H1 (cell line): Measurements from ENCODE around the gene SF3B1.

Source experiments
- CEBPB ChIP-seq: IDR thresholded peaks from 2 replicates; pipeline ENCODE4 v1.6.1; 2012; ENCODE audit warnings: low read depth, low read length
- EP300 ChIP-seq, 2 experiments: IDR thresholded peaks; 1 replicate in 1 of 2; 2 replicates in 1 of 2; pipeline ENCODE4 v1.6.1; 2011 to 2012; ENCODE audit warnings: low read depth in 2 of 2, low read length in 2 of 2, mild to moderate bottlenecking in 2 of 2, borderline replicate concordance in 1 of 2, inconsistent platforms in 1 of 2, moderate library complexity in 1 of 2
- GABPA ChIP-seq: IDR thresholded peaks from 2 replicates; pipeline ENCODE4 v1.6.1; 2011; ENCODE audit warnings: mild to moderate bottlenecking, low read length, moderate library complexity, borderline replicate concordance; ENCODE audit not compliant: insufficient read depth
- HDAC2 ChIP-seq, 2 experiments: fragments of 300-600 bp in 1 of 2; sonication (generic) in 1 of 2; IDR thresholded peaks; 2 replicates each; pipeline ENCODE4 v1.6.1; 2011 to 2012; ENCODE audit warnings: low read depth in 2 of 2, low read length in 2 of 2, mild to moderate bottlenecking in 2 of 2, moderate library complexity in 2 of 2, borderline replicate concordance in 1 of 2, inconsistent platforms in 1 of 2
- POLR2A ChIP-seq, 2 experiments: IDR thresholded peaks; 1 replicate in 1 of 2; 2 replicates in 1 of 2; pipeline ENCODE4 v1.6.1; 2011; ENCODE audit warnings: low read depth in 2 of 2, low read length in 2 of 2, mild to moderate bottlenecking in 2 of 2; ENCODE audit errors: control extremely low read depth in 1 of 2
- POLR2AphosphoS5 ChIP-seq: IDR thresholded peaks from 2 replicates; pipeline ENCODE4 v1.6.1; 2011; ENCODE audit warnings: low read depth, low read length
- RAD21 ChIP-seq, 2 experiments: IDR thresholded peaks in 1 of 2; conservative IDR thresholded peaks in 1 of 2; 2 replicates each; pipeline ENCODE4 v1.6.1; 2011; ENCODE audit warnings: low read depth in 2 of 2, low read length in 2 of 2, improper control_type of control experiment in 1 of 2, inconsistent platforms in 1 of 2, mild to moderate bottlenecking in 1 of 2, moderate library complexity in 1 of 2
- SP1 ChIP-seq: IDR thresholded peaks from 2 replicates; pipeline ENCODE4 v1.6.1; 2011; ENCODE audit warnings: low read depth, low read length
- TF ChIP-seq, protein P1 (sequence below), 3 experiments: IDR thresholded peaks; 1 replicate in 2 of 3; 2 replicates in 1 of 3; pipeline versions ENCODE4 v1.5.1 to v1.6.1; 2011; ENCODE audit warnings: low read length in 3 of 3, mild to moderate bottlenecking in 3 of 3, inconsistent platforms in 2 of 3, low read depth in 1 of 3, moderate library complexity in 1 of 3; ENCODE audit not compliant: insufficient read depth in 1 of 3; ENCODE audit errors: control extremely low read depth in 1 of 3

- TF ChIP-seq, protein P1, sequence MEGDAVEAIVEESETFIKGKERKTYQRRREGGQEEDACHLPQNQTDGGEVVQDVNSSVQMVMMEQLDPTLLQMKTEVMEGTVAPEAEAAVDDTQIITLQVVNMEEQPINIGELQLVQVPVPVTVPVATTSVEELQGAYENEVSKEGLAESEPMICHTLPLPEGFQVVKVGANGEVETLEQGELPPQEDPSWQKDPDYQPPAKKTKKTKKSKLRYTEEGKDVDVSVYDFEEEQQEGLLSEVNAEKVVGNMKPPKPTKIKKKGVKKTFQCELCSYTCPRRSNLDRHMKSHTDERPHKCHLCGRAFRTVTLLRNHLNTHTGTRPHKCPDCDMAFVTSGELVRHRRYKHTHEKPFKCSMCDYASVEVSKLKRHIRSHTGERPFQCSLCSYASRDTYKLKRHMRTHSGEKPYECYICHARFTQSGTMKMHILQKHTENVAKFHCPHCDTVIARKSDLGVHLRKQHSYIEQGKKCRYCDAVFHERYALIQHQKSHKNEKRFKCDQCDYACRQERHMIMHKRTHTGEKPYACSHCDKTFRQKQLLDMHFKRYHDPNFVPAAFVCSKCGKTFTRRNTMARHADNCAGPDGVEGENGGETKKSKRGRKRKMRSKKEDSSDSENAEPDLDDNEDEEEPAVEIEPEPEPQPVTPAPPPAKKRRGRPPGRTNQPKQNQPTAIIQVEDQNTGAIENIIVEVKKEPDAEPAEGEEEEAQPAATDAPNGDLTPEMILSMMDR (IDR thresholded peaks at IDR 0.05; ENCODE audit: control extremely low read depth in 1 of 3, insufficient read depth in 1 of 3, low read depth in 1 of 3, low read length in 3 of 3): no peak
- no peak for TF ChIP-seq RAD21 (IDR thresholded peaks at IDR 0.05 in 1 of 2, conservative IDR thresholded peaks at IDR 0.05 in 1 of 2; ENCODE audit: low read depth in 2 of 2, low read length in 2 of 2)
- no peak for TF ChIP-seq POLR2A (IDR thresholded peaks at IDR 0.05; ENCODE audit: control extremely low read depth in 1 of 2, low read depth in 2 of 2, low read length in 2 of 2)
- TF ChIP-seq POLR2AphosphoS5: no peak
- TF ChIP-seq CEBPB: no peak
- TF ChIP-seq GABPA: no peak
- TF ChIP-seq SP1: no peak
- TF ChIP-seq EP300 (IDR thresholded peaks at IDR 0.05; ENCODE audit: borderline replicate concordance in 1 of 2, low read depth in 2 of 2, low read length in 2 of 2): no peak
- TF ChIP-seq HDAC2 (IDR thresholded peaks at IDR 0.05; ENCODE audit: borderline replicate concordance in 1 of 2, low read depth in 2 of 2, low read length in 2 of 2): no peak
Measured at GRCh38 chr2:197381641-197382040, 53.2 kb downstream of the SF3B1 start.
